Liver (tissue), 9 donors: ENCODE data around the gene TBCD. TPM values are rescaled to one million over a fixed set of nuclear protein-coding genes. Genes with fewer than 3 reads are reported as not detected.

Experiments
- DNase-seq: peaks from one replicate; pipeline ENCODE4 v3.0.0-alpha.2; 2017; ENCODE audit warnings: low spot score
- H3K27ac ChIP-seq, 2 donors: one replicate each; pipeline ENCODE4 v1.7.0; 2013; ENCODE audit warnings: inconsistent platforms in 2 of 2, low read length in 2 of 2, control low read depth in 1 of 2, low read depth in 1 of 2, mild to moderate bottlenecking in 1 of 2
- H3K27me3 ChIP-seq, 4 donors: one replicate each; pipeline versions ENCODE4 v1.6.1 to v1.7.0; 2013; ENCODE audit warnings: low read length in 3 of 4, inconsistent platforms in 1 of 4, mild to moderate bottlenecking in 1 of 4, moderate library complexity in 1 of 4; ENCODE audit not compliant: control insufficient read depth in 4 of 4, insufficient read depth in 4 of 4
- H3K36me3 ChIP-seq, 4 donors: one replicate each; pipeline versions ENCODE4 v1.6.1 to v1.7.0; 2013; ENCODE audit warnings: low read length in 3 of 4, mild to moderate bottlenecking in 3 of 4, low read depth in 1 of 4, moderate library complexity in 1 of 4; ENCODE audit not compliant: control insufficient read depth in 4 of 4, insufficient read depth in 3 of 4
- H3K4me1 ChIP-seq, 4 donors: one replicate each; pipeline versions ENCODE4 v1.6.1 to v1.7.0; 2013; ENCODE audit warnings: low read length in 3 of 4, mild to moderate bottlenecking in 3 of 4, moderate library complexity in 1 of 4; ENCODE audit not compliant: control insufficient read depth in 4 of 4, insufficient read depth in 4 of 4
- H3K4me3 ChIP-seq, 3 donors: one replicate each; pipeline versions ENCODE4 v1.6.1 to v1.7.0; 2013; ENCODE audit warnings: low read length in 3 of 3, control low read depth in 1 of 3, low read depth in 1 of 3, mild to moderate bottlenecking in 1 of 3
- H3K9ac ChIP-seq, 2 donors: one replicate each; pipeline ENCODE4 v1.7.0; 2013; ENCODE audit warnings: low read length in 2 of 2, mild to moderate bottlenecking in 2 of 2, moderate library complexity in 2 of 2, control low read depth in 1 of 2, low read depth in 1 of 2
- H3K9me3 ChIP-seq, 4 donors: one replicate each; pipeline versions ENCODE4 v1.6.1 to v1.7.0; 2013; ENCODE audit warnings: low read length in 3 of 4; ENCODE audit not compliant: control insufficient read depth in 4 of 4
- EGR1 ChIP-seq, 2 donors: IDR thresholded peaks; 2 replicates each; pipeline ENCODE4 v1.6.1; 2016 to 2018; ENCODE audit warnings: antibody characterized with exemption in 2 of 2, low read depth in 2 of 2
- FOXA1 ChIP-seq: IDR thresholded peaks from 2 replicates; pipeline ENCODE4 v1.6.1; 2016; ENCODE audit warnings: antibody characterized with exemption
- FOXA2 ChIP-seq: IDR thresholded peaks from 2 replicates; pipeline ENCODE4 v1.6.1; 2016; ENCODE audit warnings: antibody characterized with exemption
- GABPA ChIP-seq, 2 donors: IDR thresholded peaks in 1 of 2; conservative IDR thresholded peaks in 1 of 2; 2 replicates each; pipeline ENCODE4 v1.6.1; 2016; ENCODE audit warnings: antibody characterized with exemption in 2 of 2, mild to moderate bottlenecking in 1 of 2, moderate library complexity in 1 of 2
- HNF4A ChIP-seq, 2 donors: conservative IDR thresholded peaks; 2 replicates each; pipeline ENCODE4 v1.6.1; 2016; ENCODE audit warnings: antibody characterized with exemption in 2 of 2, mild to moderate bottlenecking in 2 of 2
- HNF4G ChIP-seq: IDR thresholded peaks from 2 replicates; pipeline ENCODE4 v1.6.1; 2016; ENCODE audit warnings: antibody characterized with exemption
- NR2F2 ChIP-seq: IDR thresholded peaks from 2 replicates; pipeline ENCODE4 v1.6.1; 2016; ENCODE audit warnings: antibody characterized with exemption
- RXRA ChIP-seq, 2 donors: IDR thresholded peaks; 2 replicates each; pipeline ENCODE4 v1.6.1; 2017 to 2018; ENCODE audit warnings: antibody characterized with exemption in 2 of 2, mild to moderate bottlenecking in 1 of 2
- TAF1 ChIP-seq: conservative IDR thresholded peaks from 2 replicates; pipeline ENCODE4 v1.6.1; 2016; ENCODE audit warnings: antibody characterized with exemption, mild to moderate bottlenecking
- YY1 ChIP-seq: IDR thresholded peaks from 2 replicates; pipeline ENCODE4 v1.6.1; 2016; ENCODE audit warnings: antibody characterized with exemption, mild to moderate bottlenecking
- WGBS: extraction: QIAGEN DNeasy Blood & Tissue Kit; methylation state at CpG from one replicate; pipeline ENCODE4 v1.1.7; 2013; 5-methylcytosine and 5-hydroxymethylcytosine counted together
- polyA plus RNA-seq, 2 donors: library from polyadenylated mRNA; stranded (reverse) in 1 of 2; unstranded in 1 of 2; fragments of 200-250 nt in 1 of 2; fragments of >200 nt in 1 of 2; fragmentation: Nextera tagmentation in 1 of 2; extraction: Ambion mirVana in 1 of 2; gene quantifications; one replicate each; pipeline versions ENCODE4 v1.2.1 to v1.2.3, GENCODE V29; 2013 to 2015
- total RNA-seq, 2 donors: library from RNA; depleted of rRNA; stranded (reverse); fragments of >200 nt; gene quantifications; one replicate each; pipeline ENCODE4 v1.2.3, GENCODE V29; 2014
- TF ChIP-seq, protein P1 (sequence below): IDR thresholded peaks from 2 replicates; pipeline ENCODE4 v1.6.1; 2016; ENCODE audit warnings: antibody characterized with exemption, mild to moderate bottlenecking
- TF ChIP-seq, protein P2 (sequence below): fragments of 150-350 bp; IDR thresholded peaks from 2 replicates; pipeline ENCODE4 v1.5.1; 2017; ENCODE audit warnings: improper control_type of control experiment, low read depth, low read length; ENCODE audit not compliant: missing input control
- TF ChIP-seq, protein P3 (sequence below): IDR thresholded peaks from 2 replicates; pipeline ENCODE4 v1.6.1; 2016; ENCODE audit warnings: antibody characterized with exemption
- TF ChIP-seq, protein P4 (sequence below): IDR thresholded peaks from 2 replicates; pipeline ENCODE4 v1.6.1; 2016; ENCODE audit warnings: antibody characterized with exemption
- donor health status: healthy.
- donor health status: healthy.
- donor health status: healthy.
- donor health status: healthy.
- donor health status: healthy.

The TBCD gene
- total and polyA plus RNA-seq, 4 donors, result 29.8 to 42.2 (median 33.0) TPM

DNA sequence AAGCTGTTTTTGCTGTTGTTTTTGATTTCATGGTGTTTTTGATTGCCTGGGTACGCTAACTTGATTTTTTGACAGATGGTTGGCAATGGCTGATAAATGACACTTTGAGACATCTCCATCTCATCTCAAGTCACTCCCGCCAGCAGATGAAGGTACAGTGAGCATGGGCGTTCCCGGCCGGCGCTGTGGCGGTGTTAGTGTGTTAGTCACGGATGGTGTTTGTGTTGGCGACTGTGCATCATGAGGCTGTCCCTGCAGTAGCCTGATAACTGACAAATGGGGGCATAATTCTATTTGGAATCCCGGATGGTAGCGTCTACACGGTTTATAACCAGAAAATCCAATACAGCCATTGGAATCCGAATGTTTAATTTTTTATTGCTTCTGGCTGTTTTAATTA, 169.6 kb downstream of the TBCD start:
- TF ChIP-seq HNF4G (no peak), GABPA (IDR thresholded peaks at IDR 0.05 in 1 of 2, conservative IDR thresholded peaks at IDR 0.05 in 1 of 2) (no peak), HNF4A (conservative IDR thresholded peaks at IDR 0.05) (no peak), YY1 (no peak), RXRA (IDR thresholded peaks at IDR 0.05) (no peak), EGR1 (IDR thresholded peaks at IDR 0.05; ENCODE audit: low read depth in 2 of 2) (no peak), FOXA1 (no peak), NR2F2 (no peak), FOXA2 (no peak)
- TF ChIP-seq, protein P1, sequence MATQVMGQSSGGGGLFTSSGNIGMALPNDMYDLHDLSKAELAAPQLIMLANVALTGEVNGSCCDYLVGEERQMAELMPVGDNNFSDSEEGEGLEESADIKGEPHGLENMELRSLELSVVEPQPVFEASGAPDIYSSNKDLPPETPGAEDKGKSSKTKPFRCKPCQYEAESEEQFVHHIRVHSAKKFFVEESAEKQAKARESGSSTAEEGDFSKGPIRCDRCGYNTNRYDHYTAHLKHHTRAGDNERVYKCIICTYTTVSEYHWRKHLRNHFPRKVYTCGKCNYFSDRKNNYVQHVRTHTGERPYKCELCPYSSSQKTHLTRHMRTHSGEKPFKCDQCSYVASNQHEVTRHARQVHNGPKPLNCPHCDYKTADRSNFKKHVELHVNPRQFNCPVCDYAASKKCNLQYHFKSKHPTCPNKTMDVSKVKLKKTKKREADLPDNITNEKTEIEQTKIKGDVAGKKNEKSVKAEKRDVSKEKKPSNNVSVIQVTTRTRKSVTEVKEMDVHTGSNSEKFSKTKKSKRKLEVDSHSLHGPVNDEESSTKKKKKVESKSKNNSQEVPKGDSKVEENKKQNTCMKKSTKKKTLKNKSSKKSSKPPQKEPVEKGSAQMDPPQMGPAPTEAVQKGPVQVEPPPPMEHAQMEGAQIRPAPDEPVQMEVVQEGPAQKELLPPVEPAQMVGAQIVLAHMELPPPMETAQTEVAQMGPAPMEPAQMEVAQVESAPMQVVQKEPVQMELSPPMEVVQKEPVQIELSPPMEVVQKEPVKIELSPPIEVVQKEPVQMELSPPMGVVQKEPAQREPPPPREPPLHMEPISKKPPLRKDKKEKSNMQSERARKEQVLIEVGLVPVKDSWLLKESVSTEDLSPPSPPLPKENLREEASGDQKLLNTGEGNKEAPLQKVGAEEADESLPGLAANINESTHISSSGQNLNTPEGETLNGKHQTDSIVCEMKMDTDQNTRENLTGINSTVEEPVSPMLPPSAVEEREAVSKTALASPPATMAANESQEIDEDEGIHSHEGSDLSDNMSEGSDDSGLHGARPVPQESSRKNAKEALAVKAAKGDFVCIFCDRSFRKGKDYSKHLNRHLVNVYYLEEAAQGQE, result no peak
- TF ChIP-seq, protein P2, sequence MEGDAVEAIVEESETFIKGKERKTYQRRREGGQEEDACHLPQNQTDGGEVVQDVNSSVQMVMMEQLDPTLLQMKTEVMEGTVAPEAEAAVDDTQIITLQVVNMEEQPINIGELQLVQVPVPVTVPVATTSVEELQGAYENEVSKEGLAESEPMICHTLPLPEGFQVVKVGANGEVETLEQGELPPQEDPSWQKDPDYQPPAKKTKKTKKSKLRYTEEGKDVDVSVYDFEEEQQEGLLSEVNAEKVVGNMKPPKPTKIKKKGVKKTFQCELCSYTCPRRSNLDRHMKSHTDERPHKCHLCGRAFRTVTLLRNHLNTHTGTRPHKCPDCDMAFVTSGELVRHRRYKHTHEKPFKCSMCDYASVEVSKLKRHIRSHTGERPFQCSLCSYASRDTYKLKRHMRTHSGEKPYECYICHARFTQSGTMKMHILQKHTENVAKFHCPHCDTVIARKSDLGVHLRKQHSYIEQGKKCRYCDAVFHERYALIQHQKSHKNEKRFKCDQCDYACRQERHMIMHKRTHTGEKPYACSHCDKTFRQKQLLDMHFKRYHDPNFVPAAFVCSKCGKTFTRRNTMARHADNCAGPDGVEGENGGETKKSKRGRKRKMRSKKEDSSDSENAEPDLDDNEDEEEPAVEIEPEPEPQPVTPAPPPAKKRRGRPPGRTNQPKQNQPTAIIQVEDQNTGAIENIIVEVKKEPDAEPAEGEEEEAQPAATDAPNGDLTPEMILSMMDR, result no peak
- Histone ChIP-seq H3K4me1 (no peaks in the 10 kb centered on the region), H3K9ac (no peak overlapping the region), H3K27ac (no peak overlapping the region), H3K36me3 (peaks cover 2 to 10% (median 4%) of the 10 kb centered on the region in 4 donors), H3K27me3 (no peaks in the 10 kb centered on the region), H3K4me3 (no peak overlapping the region), H3K9me3 (no peaks in the 10 kb centered on the region)
- 95% methylated on average over 13 of the region's 13 CpGs for WGBS
- no peak for DNase-seq

DNA sequence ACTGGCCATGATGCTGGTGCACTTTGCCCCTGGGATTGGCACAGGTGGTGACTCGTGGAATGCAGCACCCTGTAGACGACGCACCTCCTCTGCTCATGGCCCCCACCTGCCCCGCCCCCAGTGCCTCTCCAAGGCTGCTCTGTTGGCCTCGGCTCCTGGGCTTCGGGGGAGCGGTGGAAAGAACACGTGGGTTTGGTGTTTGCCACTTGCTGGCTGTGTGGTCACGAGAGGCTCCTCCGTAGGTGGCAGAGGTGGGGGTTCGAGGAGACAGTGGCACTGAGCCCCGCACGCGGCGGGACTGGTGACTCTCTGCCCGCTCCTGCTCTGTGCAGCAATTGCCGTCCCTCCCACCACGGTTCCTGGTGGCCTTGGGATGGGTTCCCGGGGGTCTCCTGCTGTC, 170.8 kb downstream of the TBCD start:
- no peak overlapping the region for H3K4me3 ChIP-seq
- H3K4me1 ChIP-seq, result no peaks in the 10 kb centered on the region
- TF ChIP-seq, protein P3, sequence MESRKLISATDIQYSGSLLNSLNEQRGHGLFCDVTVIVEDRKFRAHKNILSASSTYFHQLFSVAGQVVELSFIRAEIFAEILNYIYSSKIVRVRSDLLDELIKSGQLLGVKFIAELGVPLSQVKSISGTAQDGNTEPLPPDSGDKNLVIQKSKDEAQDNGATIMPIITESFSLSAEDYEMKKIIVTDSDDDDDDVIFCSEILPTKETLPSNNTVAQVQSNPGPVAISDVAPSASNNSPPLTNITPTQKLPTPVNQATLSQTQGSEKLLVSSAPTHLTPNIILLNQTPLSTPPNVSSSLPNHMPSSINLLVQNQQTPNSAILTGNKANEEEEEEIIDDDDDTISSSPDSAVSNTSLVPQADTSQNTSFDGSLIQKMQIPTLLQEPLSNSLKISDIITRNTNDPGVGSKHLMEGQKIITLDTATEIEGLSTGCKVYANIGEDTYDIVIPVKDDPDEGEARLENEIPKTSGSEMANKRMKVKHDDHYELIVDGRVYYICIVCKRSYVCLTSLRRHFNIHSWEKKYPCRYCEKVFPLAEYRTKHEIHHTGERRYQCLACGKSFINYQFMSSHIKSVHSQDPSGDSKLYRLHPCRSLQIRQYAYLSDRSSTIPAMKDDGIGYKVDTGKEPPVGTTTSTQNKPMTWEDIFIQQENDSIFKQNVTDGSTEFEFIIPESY, result no peak
- TF ChIP-seq GABPA (IDR thresholded peaks at IDR 0.05 in 1 of 2, conservative IDR thresholded peaks at IDR 0.05 in 1 of 2), result no peak
- no peak for TF ChIP-seq FOXA2
- TF ChIP-seq FOXA1, result no peak
- TF ChIP-seq, protein P1, result no peak
- TF ChIP-seq YY1, result no peak
- no peak for TF ChIP-seq RXRA (IDR thresholded peaks at IDR 0.05)
- no peak for TF ChIP-seq TAF1
- no peak for TF ChIP-seq NR2F2
- TF ChIP-seq, protein P4, sequence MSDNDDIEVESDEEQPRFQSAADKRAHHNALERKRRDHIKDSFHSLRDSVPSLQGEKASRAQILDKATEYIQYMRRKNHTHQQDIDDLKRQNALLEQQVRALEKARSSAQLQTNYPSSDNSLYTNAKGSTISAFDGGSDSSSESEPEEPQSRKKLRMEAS, result no peak
- no peak for TF ChIP-seq HNF4A (conservative IDR thresholded peaks at IDR 0.05)
- TF ChIP-seq, protein P2, result no peak
- 88% methylated on average over 19 of the region's 19 CpGs for WGBS
- H3K9me3 ChIP-seq, result no peaks in the 10 kb centered on the region
- no peak overlapping the region for H3K27ac ChIP-seq
- DNase-seq, result no peak
- no peaks in the 10 kb centered on the region for H3K27me3 ChIP-seq
- no peak overlapping the region for H3K9ac ChIP-seq
- peaks cover 6 to 20% (median 10%) of the 10 kb centered on the region in 4 donors for H3K36me3 ChIP-seq
